GM19099 (cell line): ENCODE measurements around the gene PCDH12.

Source experiments
- POLR2A ChIP-seq: IDR thresholded peaks from 3 replicates; pipeline ENCODE4 v1.6.1; 2011; ENCODE audit warnings: low read depth; ENCODE audit not compliant: insufficient read length; ENCODE audit errors: extremely low read depth

The PCDH12 gene

GRCh38 chr5:141908796-141909195 lies 49.2 kb downstream of the PCDH12 start:
- no peak for TF ChIP-seq POLR2A

GRCh38 chr5:141906972-141907371 lies 51.0 kb downstream of the PCDH12 start:
- TF ChIP-seq POLR2A, result no peak

- TF ChIP-seq POLR2A, result no peak
These were observed 51.5 kb downstream of the PCDH12 start for GRCh38 chr5:141906517-141906916.

GRCh38 chr5:141904551-141904950 lies 53.5 kb downstream of the PCDH12 start:
- TF ChIP-seq POLR2A, result no peak

- no peak for TF ChIP-seq POLR2A
These were observed 54.7 kb downstream of the PCDH12 start for GRCh38 chr5:141903261-141903660.

- TF ChIP-seq POLR2A, result no peak
These were observed 55.8 kb downstream of the PCDH12 start for GRCh38 chr5:141902015-141902814.

GRCh38 chr5:141898448-141899049 lies 59.5 kb downstream of the PCDH12 start:
- no peak for TF ChIP-seq POLR2A

GRCh38 chr5:141897425-141897824 lies 60.6 kb downstream of the PCDH12 start:
- no peak for TF ChIP-seq POLR2A
